Central memory CD4-positive, alpha-beta T cell (primary cell): ENCODE data around the gene DNAJC16.
"Not testable (repeated sequence)": the region's sequence is repeated elsewhere in the genome, so short reads cannot be mapped to it uniquely, and the experiment has no call there.

Experiments
- DNase-seq: peaks from one replicate; pipeline ENCODE4 v3.0.0; 2022

The DNAJC16 gene

GRCh38 chr1:15584489-15585363 lies 58.1 kb downstream of the DNAJC16 start, which contains the start of gene AGMAT:
AGMAT (minus strand) TSS chr1:15585051; CDS start chr1:15584967, 84 bp downstream.
- DNase-seq, result peak; percentile 43

- no peak for DNase-seq
These were observed 65.6 kb downstream of the DNAJC16 start for GRCh38 chr1:15592285-15592684.

- no peak for DNase-seq
These were observed 69.4 kb downstream of the DNAJC16 start for GRCh38 chr1:15595809-15596617.

GRCh38 chr1:15598436-15598835 lies 71.8 kb downstream of the DNAJC16 start:
- DNase-seq, result no peak

GRCh38 chr1:15603050-15603965 lies 76.7 kb downstream of the DNAJC16 start:
- DNase-seq, result peak; percentile 91

- DNase-seq, result not testable (repeated sequence)
These were observed 77.3 kb downstream of the DNAJC16 start for GRCh38 chr1:15603966-15604282.

GRCh38 chr1:15604400-15604799 lies 77.8 kb downstream of the DNAJC16 start:
- not testable (repeated sequence) for DNase-seq

GRCh38 chr1:15605398-15606383 lies 79.0 kb downstream of the DNAJC16 start:
- DNase-seq, result no peak

- DNase-seq, result no peak
These were observed 83.0 kb downstream of the DNAJC16 start for GRCh38 chr1:15609631-15610030.

- no peak for DNase-seq
These were observed 83.5 kb downstream of the DNAJC16 start for GRCh38 chr1:15610167-15610566.

GRCh38 chr1:15616373-15617172 lies 89.9 kb downstream of the DNAJC16 start:
- DNase-seq, result no peak

- peak; percentile 93 for DNase-seq
These were observed 90.8 kb downstream of the DNAJC16 start, which contains the start of gene DDI2 for GRCh38 chr1:15617173-15618076. DDI2 (plus strand) TSS chr1:15617458; CDS start chr1:15617671, 213 bp downstream.

GRCh38 chr1:15618077-15618654 lies 91.5 kb downstream of the DNAJC16 start:
- DNase-seq, result peak; percentile 3

GRCh38 chr1:15618655-15619525 lies 92.2 kb downstream of the DNAJC16 start:
- no peak for DNase-seq

- peak; percentile 28 for DNase-seq
These were observed 93.5 kb downstream of the DNAJC16 start for GRCh38 chr1:15620155-15620545.

GRCh38 chr1:15620902-15621682 lies 94.4 kb downstream of the DNAJC16 start:
- DNase-seq, result no peak

- DNase-seq, result no peak
These were observed 95.3 kb downstream of the DNAJC16 start for GRCh38 chr1:15621975-15622374.
